IMR-90 (cell line): Measurements from ENCODE around the gene IFI44. TPM values are rescaled to one million over a fixed set of nuclear protein-coding genes. Genes with fewer than 3 reads are reported as not detected.
A peak's percentile ranks its signal among the peaks of the same experiment; 100 is the strongest.

Experiments
- ATAC-seq: fragments of 200-7000 bp; cut with Tn5 transposase; 2 replicates; pipeline ENCODE4 v1.9.1; 2020; ENCODE audit warnings: low read depth, mild to moderate bottlenecking, moderate library complexity
- BruUV-seq: library from RNA; stranded (reverse); fragments of 400-500 nt; replicated peaks from 2 replicates; lab custom pipeline; 2021; lab: Mats Ljungman, UMichigan
- CTCF ChIA-PET: fragments of 300-600 bp; formaldehyde crosslinking; extraction: SDS; loops from one replicate; lab custom pipeline; 2021; ENCODE audit warnings: antibody characterized with exemption; lab: Yijun Ruan, JAX
- POLR2A ChIA-PET: fragments of 300-600 bp; sonication (Branson Sonifier 250); formaldehyde crosslinking; loops from one replicate; lab custom pipeline; 2022; ENCODE audit warnings: antibody characterized with exemption; ENCODE audit not compliant: unreplicated experiment; lab: Charles Lee
- DNase-seq: peaks from one replicate; pipeline ENCODE4 v3.0.0; 2013
- H2AFZ ChIP-seq: replicated peaks from 2 replicates; pipeline ENCODE3; 2013; ENCODE audit warnings: low read length, mild to moderate bottlenecking; ENCODE audit not compliant: poor library complexity
- H2AK5ac ChIP-seq: 2 replicates; pipeline ENCODE4 v1.6.1; 2013; ENCODE audit warnings: low read depth, low read length, inconsistent platforms
- H2AK9ac ChIP-seq: replicated peaks from 2 replicates; pipeline ENCODE3; 2013; ENCODE audit warnings: mild to moderate bottlenecking, low read depth, low read length, moderate library complexity; ENCODE audit not compliant: poor library complexity
- H2BK120ac ChIP-seq: 2 replicates; pipeline ENCODE4 v1.6.1; 2013; ENCODE audit warnings: low read depth, low read length, inconsistent platforms
- H2BK15ac ChIP-seq: 3 replicates; pipeline ENCODE4 v1.6.1; 2013; ENCODE audit warnings: low read depth, low read length, inconsistent platforms
- H2BK20ac ChIP-seq: 2 replicates; pipeline ENCODE4 v1.6.1; 2013; ENCODE audit warnings: low read depth, mild to moderate bottlenecking, inconsistent platforms, low read length, moderate library complexity
- H2BK5ac ChIP-seq: 2 replicates; pipeline ENCODE4 v1.6.1; 2013; ENCODE audit warnings: mild to moderate bottlenecking, low read depth, low read length, inconsistent platforms; ENCODE audit not compliant: poor library complexity, severe bottlenecking
- H3K14ac ChIP-seq: replicated peaks from 2 replicates; pipeline ENCODE4 v1.6.1; 2013; ENCODE audit warnings: low read depth, low read length, inconsistent platforms
- H3K18ac ChIP-seq: 2 replicates; pipeline ENCODE4 v1.6.1; 2013; ENCODE audit warnings: low read depth, low read length, control low read depth
- H3K23ac ChIP-seq: 2 replicates; pipeline ENCODE4 v1.6.1; 2013; ENCODE audit warnings: low read depth, low read length, inconsistent platforms
- H3K27ac ChIP-seq: 2 replicates; pipeline ENCODE4 v1.5.1; 2013; ENCODE audit warnings: mild to moderate bottlenecking, control low read depth, low read length; ENCODE audit not compliant: insufficient read depth
- H3K27me3 ChIP-seq: 2 replicates; pipeline ENCODE4 v1.6.1; 2013; ENCODE audit warnings: low read length; ENCODE audit not compliant: control insufficient read depth, insufficient read depth
- H3K36me3 ChIP-seq: 2 replicates; pipeline ENCODE4 v1.6.1; 2013; ENCODE audit warnings: low read length, mixed read lengths; ENCODE audit not compliant: control insufficient read depth, insufficient read depth
- H3K4ac ChIP-seq: 2 replicates; pipeline ENCODE4 v1.6.1; 2013; ENCODE audit warnings: low read depth, low read length, inconsistent platforms
- H3K4me1 ChIP-seq: 2 replicates; pipeline ENCODE4 v1.6.1; 2013; ENCODE audit warnings: low read length, mixed read lengths; ENCODE audit not compliant: control insufficient read depth, insufficient read depth
- H3K4me2 ChIP-seq: 2 replicates; pipeline ENCODE4 v1.6.1; 2013; ENCODE audit warnings: low read depth, mild to moderate bottlenecking, control low read depth, low read length, moderate library complexity
- H3K4me3 ChIP-seq: 2 replicates; pipeline ENCODE4 v1.5.1; 2013; ENCODE audit warnings: low read depth, mild to moderate bottlenecking, control low read depth, low read length, moderate library complexity; ENCODE audit not compliant: insufficient read depth
- H3K56ac ChIP-seq: 2 replicates; pipeline ENCODE4 v1.6.1; 2013; ENCODE audit warnings: low read length, inconsistent platforms; ENCODE audit not compliant: insufficient read depth; ENCODE audit errors: extremely low read depth
- H3K79me1 ChIP-seq, 2 experiments: 2 replicates each; pipeline ENCODE4 v1.6.1; 2013; ENCODE audit warnings: low read length in 2 of 2, inconsistent platforms in 1 of 2, low read depth in 1 of 2
- H3K9ac ChIP-seq: 2 replicates; pipeline ENCODE4 v1.6.1; 2013; ENCODE audit warnings: low read depth, low read length, control low read depth
- H3K9me1 ChIP-seq: 2 replicates; pipeline ENCODE4 v1.6.1; 2013; ENCODE audit warnings: low read length, inconsistent platforms; ENCODE audit not compliant: insufficient read depth
- H3K9me3 ChIP-seq: 2 replicates; pipeline ENCODE4 v1.6.1; 2013; ENCODE audit warnings: low read length; ENCODE audit not compliant: control insufficient read depth, insufficient read depth
- H4K20me1 ChIP-seq: 2 replicates; pipeline ENCODE4 v1.6.1; 2013; ENCODE audit warnings: low read length, inconsistent platforms; ENCODE audit not compliant: insufficient read depth
- H4K5ac ChIP-seq: 2 replicates; pipeline ENCODE4 v1.6.1; 2013; ENCODE audit warnings: mild to moderate bottlenecking, low read depth, low read length, control low read depth
- H4K8ac ChIP-seq, 2 experiments: 2 replicates each; pipeline ENCODE4 v1.6.1; 2013; ENCODE audit warnings: low read depth in 2 of 2, low read length in 2 of 2, control low read depth in 1 of 2, inconsistent platforms in 1 of 2
- H4K91ac ChIP-seq: 2 replicates; pipeline ENCODE4 v1.6.1; 2013; ENCODE audit warnings: low read depth, low read length, inconsistent platforms; ENCODE audit not compliant: insufficient read depth
- BHLHE40 ChIP-seq: fragments of 150-350 bp; IDR thresholded peaks from 2 replicates; pipeline ENCODE4 v1.6.1; 2016; ENCODE audit warnings: mild to moderate bottlenecking, low read depth, low read length
- CEBPB ChIP-seq: IDR thresholded peaks from 2 replicates; pipeline ENCODE4 v1.6.1; 2012; ENCODE audit warnings: low read depth, low read length, improper control_type of control experiment
- CHD1 ChIP-seq: IDR thresholded peaks from 2 replicates; pipeline ENCODE4 v1.6.1; 2012; ENCODE audit warnings: low read depth, low read length, improper control_type of control experiment
- ELK1 ChIP-seq: fragments of 150-350 bp; IDR thresholded peaks from 2 replicates; pipeline ENCODE4 v1.6.1; 2016; ENCODE audit warnings: low read depth, mild to moderate bottlenecking, low read length, moderate library complexity, borderline replicate concordance
- FOS ChIP-seq: fragments of 150-350 bp; IDR thresholded peaks from 2 replicates; pipeline ENCODE4 v1.6.1; 2016; ENCODE audit warnings: low read depth, low read length
- MAFK ChIP-seq: IDR thresholded peaks from 2 replicates; pipeline ENCODE4 v1.6.1; 2012; ENCODE audit warnings: low read depth, low read length, improper control_type of control experiment
- MAZ ChIP-seq: IDR thresholded peaks from 2 replicates; pipeline ENCODE4 v1.6.1; 2012; ENCODE audit warnings: low read depth, mild to moderate bottlenecking, low read length, improper control_type of control experiment, moderate library complexity, borderline replicate concordance
- MXI1 ChIP-seq: IDR thresholded peaks from 2 replicates; pipeline ENCODE4 v1.6.1; 2012; ENCODE audit warnings: low read depth, mild to moderate bottlenecking, low read length, moderate library complexity, borderline replicate concordance
- NFE2L2 ChIP-seq: fragments of 150-350 bp; IDR thresholded peaks from 2 replicates; pipeline ENCODE4 v1.6.1; 2016; ENCODE audit warnings: low read depth, mild to moderate bottlenecking, low read length
- POLR2A ChIP-seq: IDR thresholded peaks from 2 replicates; pipeline ENCODE4 v1.6.1; 2012; ENCODE audit warnings: mild to moderate bottlenecking, low read depth, low read length
- RAD21 ChIP-seq: IDR thresholded peaks from 2 replicates; pipeline ENCODE4 v1.6.1; 2012; ENCODE audit warnings: low read length, improper control_type of control experiment
- RCOR1 ChIP-seq: IDR thresholded peaks from 2 replicates; pipeline ENCODE4 v1.6.1; 2012; ENCODE audit warnings: mild to moderate bottlenecking, low read length, improper control_type of control experiment; ENCODE audit not compliant: insufficient replicate concordance
- RFX5 ChIP-seq: IDR thresholded peaks from 2 replicates; pipeline ENCODE4 v1.8.0; 2012; ENCODE audit warnings: low read depth, mild to moderate bottlenecking, low read length, moderate library complexity
- SMC3 ChIP-seq: fragments of 150-350 bp; IDR thresholded peaks from 2 replicates; pipeline ENCODE4 v1.6.1; 2016; ENCODE audit warnings: low read depth, mild to moderate bottlenecking, antibody characterized with exemption, low read length, moderate library complexity
- WGBS, 2 experiments: methylation state at CpG; one replicate each; pipeline versions ENCODE4 v1.1.5 to v1.1.7; 2013; ENCODE audit warnings: missing lambda C conversion rate in 2 of 2; ENCODE audit not compliant: insufficient read length in 1 of 2; ENCODE audit errors: extremely low coverage in 2 of 2; 5-methylcytosine and 5-hydroxymethylcytosine counted together
- dilution Hi-C: fragments of 300-500 bp; cut with HindIII; formaldehyde crosslinking; loops from one replicate; pipeline ENCODE4 v1.14.3; 2018; ENCODE audit warnings: low sequenced_read_pairs; ENCODE audit not compliant: unreplicated experiment
- in situ Hi-C: fragments of 300-500 bp; cut with MboI; formaldehyde crosslinking; loops from 3 replicates; pipeline ENCODE4 v1.14.3; 2019; ENCODE audit warnings: low sequenced_read_pairs, inconsistent platforms, mixed read lengths
- intact Hi-C: fragments of 100-400 bp; cut with micrococcal nuclease; formaldehyde crosslinking; loops from 2 replicates; pipeline ENCODE4 v1.10.0; 2022
- polyA plus RNA-seq, 3 experiments: library from polyadenylated mRNA; depleted of rRNA; stranded (reverse); fragments of >200 nt; gene quantifications; 2 replicates each; pipeline ENCODE4 v1.2.3, GENCODE V29; 2012; ENCODE audit warnings: low replicate concordance in 1 of 3
- total RNA-seq: library from RNA; depleted of rRNA; stranded (reverse); fragments of >200 nt; gene quantifications from 2 replicates; pipeline ENCODE4 v1.2.3, GENCODE V29; 2012
- TF ChIP-seq, protein P1 (sequence below): conservative IDR thresholded peaks from 2 replicates; pipeline ENCODE4 v1.5.1; 2012; ENCODE audit warnings: mild to moderate bottlenecking, low read depth, low read length, improper control_type of control experiment
- TF ChIP-seq, protein P2 (sequence below): fragments of 150-350 bp; IDR thresholded peaks from 2 replicates; pipeline ENCODE4 v1.6.1; 2017; ENCODE audit warnings: mild to moderate bottlenecking, antibody characterized with exemption, low read length, low read depth

Gene IFI44
- total and polyA plus RNA-seq, 2 of the 4 experiments (the other 2 are of a cell fraction), result 2.2 to 2.7 TPM

- H4K8ac ChIP-seq, result peak overlapping the region in 1 of 2 experiments; percentile 20; a peak in 2 of 4 replicates
- H3K4me1 ChIP-seq, result no peaks in the 10 kb centered on the region
- H3K27me3 ChIP-seq, result no peaks in the 10 kb centered on the region
- peak overlapping the region; percentile 72 for H3K4me2 ChIP-seq
- no peaks in the 10 kb centered on the region for H3K9me3 ChIP-seq
- CTCF ChIA-PET, result interaction anchor here (1.1 kb wide), 1 partner anchor 33 kb away, joined by 5 read pairs; no protein-coding TSS in a partner anchor
- ATAC-seq (no peak), DNase-seq (no peak)
- no peak overlapping the region for H3K9ac ChIP-seq
- H4K91ac ChIP-seq, result no peak overlapping the region
- dilution Hi-C loops (no loop called here), in situ Hi-C loops (no loop called here), intact Hi-C loops (no loop called here)
- no peaks in the 10 kb centered on the region for H3K36me3 ChIP-seq
- H2AK9ac ChIP-seq, result no peak overlapping the region
- peak overlapping the region; percentile 73 for H3K14ac ChIP-seq
- no peaks in the 10 kb centered on the region for H3K79me1 ChIP-seq
- H3K18ac ChIP-seq, result no peak overlapping the region; the same call in 1 of the 2 replicates
- no peak overlapping the region for H2AK5ac ChIP-seq
- no peak overlapping the region; the same call in 1 of the 2 replicates for H4K5ac ChIP-seq
- H3K4me3 ChIP-seq, result no peak overlapping the region
- no peak overlapping the region for H2BK5ac ChIP-seq
- H4K20me1 ChIP-seq, result no peaks in the 10 kb centered on the region
- H2AFZ ChIP-seq, result no peak overlapping the region
- no peak overlapping the region for H2BK15ac ChIP-seq
- BruUV-seq, result no TSS peak
- no peak for TF ChIP-seq RFX5
- TF ChIP-seq NFE2L2, result no peak
- no peak for TF ChIP-seq ELK1
- no peak for TF ChIP-seq SMC3
- no peak for TF ChIP-seq MAFK
- TF ChIP-seq, protein P1, sequence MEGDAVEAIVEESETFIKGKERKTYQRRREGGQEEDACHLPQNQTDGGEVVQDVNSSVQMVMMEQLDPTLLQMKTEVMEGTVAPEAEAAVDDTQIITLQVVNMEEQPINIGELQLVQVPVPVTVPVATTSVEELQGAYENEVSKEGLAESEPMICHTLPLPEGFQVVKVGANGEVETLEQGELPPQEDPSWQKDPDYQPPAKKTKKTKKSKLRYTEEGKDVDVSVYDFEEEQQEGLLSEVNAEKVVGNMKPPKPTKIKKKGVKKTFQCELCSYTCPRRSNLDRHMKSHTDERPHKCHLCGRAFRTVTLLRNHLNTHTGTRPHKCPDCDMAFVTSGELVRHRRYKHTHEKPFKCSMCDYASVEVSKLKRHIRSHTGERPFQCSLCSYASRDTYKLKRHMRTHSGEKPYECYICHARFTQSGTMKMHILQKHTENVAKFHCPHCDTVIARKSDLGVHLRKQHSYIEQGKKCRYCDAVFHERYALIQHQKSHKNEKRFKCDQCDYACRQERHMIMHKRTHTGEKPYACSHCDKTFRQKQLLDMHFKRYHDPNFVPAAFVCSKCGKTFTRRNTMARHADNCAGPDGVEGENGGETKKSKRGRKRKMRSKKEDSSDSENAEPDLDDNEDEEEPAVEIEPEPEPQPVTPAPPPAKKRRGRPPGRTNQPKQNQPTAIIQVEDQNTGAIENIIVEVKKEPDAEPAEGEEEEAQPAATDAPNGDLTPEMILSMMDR, result no peak
- no peak for TF ChIP-seq MAZ
- TF ChIP-seq RCOR1, result no peak
- TF ChIP-seq CHD1, result no peak
- no peak for TF ChIP-seq RAD21
- TF ChIP-seq BHLHE40, result no peak
- no peak for TF ChIP-seq FOS
- TF ChIP-seq MXI1, result no peak
- TF ChIP-seq CEBPB, result no peak
- TF ChIP-seq, protein P2, sequence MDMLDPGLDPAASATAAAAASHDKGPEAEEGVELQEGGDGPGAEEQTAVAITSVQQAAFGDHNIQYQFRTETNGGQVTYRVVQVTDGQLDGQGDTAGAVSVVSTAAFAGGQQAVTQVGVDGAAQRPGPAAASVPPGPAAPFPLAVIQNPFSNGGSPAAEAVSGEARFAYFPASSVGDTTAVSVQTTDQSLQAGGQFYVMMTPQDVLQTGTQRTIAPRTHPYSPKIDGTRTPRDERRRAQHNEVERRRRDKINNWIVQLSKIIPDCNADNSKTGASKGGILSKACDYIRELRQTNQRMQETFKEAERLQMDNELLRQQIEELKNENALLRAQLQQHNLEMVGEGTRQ, result no peak
- TF ChIP-seq POLR2A, result no peak
- H2BK20ac ChIP-seq, result no peak overlapping the region
- H3K23ac ChIP-seq, result no peak overlapping the region
- no peak overlapping the region for H3K27ac ChIP-seq
- POLR2A ChIA-PET, result no interaction called here
- H3K56ac ChIP-seq, result no peak overlapping the region
- H2BK120ac ChIP-seq, result no peak overlapping the region
- no peaks in the 10 kb centered on the region for H3K9me1 ChIP-seq
- WGBS, 2 experiments, result no CpG with 5 or more reads among the region's 6 CpGs
- no peak overlapping the region for H3K4ac ChIP-seq
Observed at GRCh38 chr1:78650114-78650660, 556 bp downstream of the IFI44 start.
